Measurements from ENCODE around the gene BSPH1. TPM values are rescaled to one million over a fixed set of nuclear protein-coding genes. Genes with fewer than 3 reads are reported as not detected.

Gene BSPH1
- not detected for polyA plus RNA-seq
- long read RNA-seq, donor 1: 0 reads
- long read RNA-seq, donor 2: 0 reads
- long read RNA-seq, donor 3: 0 reads
- long read RNA-seq, donor 4: 0 reads
- long read RNA-seq, donor 5: 0 reads
- long read RNA-seq, donor 6: 0 reads
- long read RNA-seq, donor 7: 0 reads
- long read RNA-seq, donor 8: 0 reads
- long read RNA-seq, donor 9: 0 reads
- long read RNA-seq, donor 10: 0 reads

GRCh38 chr19:47992070-47992469, at the start of gene BSPH1:
BSPH1 (minus strand) TSS chr19:47992170; CDS start chr19:47992081, 89 bp downstream.
- no peak for DNase-seq
- Histone ChIP-seq H3K27me3 (ENCODE audit: control insufficient read depth in 3 of 3, insufficient read depth in 3 of 3, low read length in 3 of 3) (peaks cover 0 to 6% (median 0%) of the 10 kb centered on the region in 3 donors), H3K27ac (ENCODE audit: low read depth in 1 of 3, low read length in 2 of 3) (no peak within 1 kb of the TSS), H3K4me3 (ENCODE audit: low read depth in 1 of 3, low read length in 3 of 3) (no peak within 1 kb of the TSS), H3K36me3 (ENCODE audit: control insufficient read depth in 3 of 3, insufficient read depth in 2 of 3, low read depth in 1 of 3, low read length in 3 of 3) (no peaks in the 10 kb centered on the region), H3K9me3 (ENCODE audit: control insufficient read depth in 2 of 2, insufficient read depth in 1 of 2, low read depth in 1 of 2, low read length in 1 of 2) (no peaks in the 10 kb centered on the region), H3K4me1 (ENCODE audit: control insufficient read depth in 3 of 3, insufficient read depth in 2 of 3, low read depth in 1 of 3, low read length in 2 of 3) (no peaks in the 10 kb centered on the region)
- 52 to 70% (median 62%) methylated on average over 2 of the region's 2 CpGs for WGBS, 3 donors
- FAIRE-seq: no peak

GRCh38 chr19:48036765-48037164, 44.8 kb upstream of the BSPH1 start:
- DNase-seq: no peak
- H3K4me1 ChIP-seq (ENCODE audit: control insufficient read depth in 3 of 3, insufficient read depth in 2 of 3, low read depth in 1 of 3, low read length in 2 of 3): no peaks in the 10 kb centered on the region
- 75 to 90% (median 88%) methylated on average over 2 of the region's 2 CpGs for WGBS, 3 donors
- no peak overlapping the region for H3K27ac ChIP-seq (ENCODE audit: low read depth in 1 of 3, low read length in 2 of 3)
- no peak for FAIRE-seq
- no peaks in the 10 kb centered on the region for H3K36me3 ChIP-seq (ENCODE audit: control insufficient read depth in 3 of 3, insufficient read depth in 2 of 3, low read depth in 1 of 3, low read length in 3 of 3)
- no peaks in the 10 kb centered on the region for H3K9me3 ChIP-seq (ENCODE audit: control insufficient read depth in 2 of 2, insufficient read depth in 1 of 2, low read depth in 1 of 2, low read length in 1 of 2)
- H3K27me3 ChIP-seq (ENCODE audit: control insufficient read depth in 3 of 3, insufficient read depth in 3 of 3, low read length in 3 of 3): peaks cover 0 to 11% (median 0%) of the 10 kb centered on the region in 3 donors
- H3K4me3 ChIP-seq (ENCODE audit: low read depth in 1 of 3, low read length in 3 of 3): no peak overlapping the region

GRCh38 chr19:48033604-48034003, 41.6 kb upstream of the BSPH1 start:
- Histone ChIP-seq H3K27ac (ENCODE audit: low read depth in 1 of 3, low read length in 2 of 3) (no peak overlapping the region), H3K27me3 (ENCODE audit: control insufficient read depth in 3 of 3, insufficient read depth in 3 of 3, low read length in 3 of 3) (no peaks in the 10 kb centered on the region), H3K4me3 (ENCODE audit: low read depth in 1 of 3, low read length in 3 of 3) (no peak overlapping the region), H3K4me1 (ENCODE audit: control insufficient read depth in 3 of 3, insufficient read depth in 2 of 3, low read depth in 1 of 3, low read length in 2 of 3) (no peaks in the 10 kb centered on the region), H3K9me3 (ENCODE audit: control insufficient read depth in 2 of 2, insufficient read depth in 1 of 2, low read depth in 1 of 2, low read length in 1 of 2) (no peaks in the 10 kb centered on the region), H3K36me3 (ENCODE audit: control insufficient read depth in 3 of 3, insufficient read depth in 2 of 3, low read depth in 1 of 3, low read length in 3 of 3) (no peaks in the 10 kb centered on the region)
- no peak for DNase-seq
- 72 to 76% (median 72%) methylated on average over 5 of the region's 5 CpGs for WGBS, 3 donors
- FAIRE-seq: no peak

- FAIRE-seq (no peak), DNase-seq (no peak)
- Histone ChIP-seq H3K27ac (ENCODE audit: low read depth in 1 of 3, low read length in 2 of 3) (no peak overlapping the region), H3K4me3 (ENCODE audit: low read depth in 1 of 3, low read length in 3 of 3) (no peak overlapping the region), H3K36me3 (ENCODE audit: control insufficient read depth in 3 of 3, insufficient read depth in 2 of 3, low read depth in 1 of 3, low read length in 3 of 3) (no peaks in the 10 kb centered on the region), H3K9me3 (ENCODE audit: control insufficient read depth in 2 of 2, insufficient read depth in 1 of 2, low read depth in 1 of 2, low read length in 1 of 2) (no peaks in the 10 kb centered on the region), H3K27me3 (ENCODE audit: control insufficient read depth in 3 of 3, insufficient read depth in 3 of 3, low read length in 3 of 3) (peaks cover 0 to 4% (median 3%) of the 10 kb centered on the region in 3 donors), H3K4me1 (ENCODE audit: control insufficient read depth in 3 of 3, insufficient read depth in 2 of 3, low read depth in 1 of 3, low read length in 2 of 3) (no peaks in the 10 kb centered on the region)
- 68 to 72% (median 72%) methylated on average over 10 of the region's 10 CpGs for WGBS, 3 donors
Measured at GRCh38 chr19:48030073-48030472, 38.1 kb upstream of the BSPH1 start.

- Histone ChIP-seq H3K27ac (ENCODE audit: low read depth in 1 of 3, low read length in 2 of 3) (no peak overlapping the region), H3K4me3 (ENCODE audit: low read depth in 1 of 3, low read length in 3 of 3) (no peak overlapping the region), H3K27me3 (ENCODE audit: control insufficient read depth in 3 of 3, insufficient read depth in 3 of 3, low read length in 3 of 3) (peaks cover 0 to 4% (median 3%) of the 10 kb centered on the region in 3 donors), H3K4me1 (ENCODE audit: control insufficient read depth in 3 of 3, insufficient read depth in 2 of 3, low read depth in 1 of 3, low read length in 2 of 3) (no peaks in the 10 kb centered on the region), H3K36me3 (ENCODE audit: control insufficient read depth in 3 of 3, insufficient read depth in 2 of 3, low read depth in 1 of 3, low read length in 3 of 3) (no peaks in the 10 kb centered on the region), H3K9me3 (ENCODE audit: control insufficient read depth in 2 of 2, insufficient read depth in 1 of 2, low read depth in 1 of 2, low read length in 1 of 2) (no peaks in the 10 kb centered on the region)
- WGBS, 3 donors: 74 to 80% (median 75%) methylated on average over 7 of the region's 7 CpGs
- no peak for DNase-seq
- FAIRE-seq: no peak
Measured at GRCh38 chr19:48029431-48029830, 37.5 kb upstream of the BSPH1 start.

- DNase-seq (no peak), FAIRE-seq (no peak)
- H3K27ac ChIP-seq (ENCODE audit: low read depth in 1 of 3, low read length in 2 of 3): no peak overlapping the region
- H3K4me3 ChIP-seq (ENCODE audit: low read depth in 1 of 3, low read length in 3 of 3): no peak overlapping the region
- H3K4me1 ChIP-seq (ENCODE audit: control insufficient read depth in 3 of 3, insufficient read depth in 2 of 3, low read depth in 1 of 3, low read length in 2 of 3): no peaks in the 10 kb centered on the region
- no peaks in the 10 kb centered on the region for H3K9me3 ChIP-seq (ENCODE audit: control insufficient read depth in 2 of 2, insufficient read depth in 1 of 2, low read depth in 1 of 2, low read length in 1 of 2)
- no peaks in the 10 kb centered on the region for H3K36me3 ChIP-seq (ENCODE audit: control insufficient read depth in 3 of 3, insufficient read depth in 2 of 3, low read depth in 1 of 3, low read length in 3 of 3)
- WGBS, 3 donors: 71 to 80% (median 75%) methylated on average over 3 of the region's 3 CpGs
- peaks cover 0 to 4% (median 3%) of the 10 kb centered on the region in 3 donors for H3K27me3 ChIP-seq (ENCODE audit: control insufficient read depth in 3 of 3, insufficient read depth in 3 of 3, low read length in 3 of 3)
Measured at GRCh38 chr19:48025480-48025879, 33.5 kb upstream of the BSPH1 start.

- DNase-seq (no peak), FAIRE-seq (no peak)
- Histone ChIP-seq H3K27ac (ENCODE audit: low read depth in 1 of 3, low read length in 2 of 3) (no peak overlapping the region), H3K4me3 (ENCODE audit: low read depth in 1 of 3, low read length in 3 of 3) (no peak overlapping the region), H3K27me3 (ENCODE audit: control insufficient read depth in 3 of 3, insufficient read depth in 3 of 3, low read length in 3 of 3) (peaks cover 0 to 7% (median 3%) of the 10 kb centered on the region in 3 donors), H3K9me3 (ENCODE audit: control insufficient read depth in 2 of 2, insufficient read depth in 1 of 2, low read depth in 1 of 2, low read length in 1 of 2) (no peaks in the 10 kb centered on the region), H3K4me1 (ENCODE audit: control insufficient read depth in 3 of 3, insufficient read depth in 2 of 3, low read depth in 1 of 3, low read length in 2 of 3) (no peaks in the 10 kb centered on the region), H3K36me3 (ENCODE audit: control insufficient read depth in 3 of 3, insufficient read depth in 2 of 3, low read depth in 1 of 3, low read length in 3 of 3) (no peaks in the 10 kb centered on the region)
- WGBS, 3 donors: 79 to 94% (median 91%) methylated on average over 3 of the region's 3 CpGs
Measured at GRCh38 chr19:48023518-48023917, 31.5 kb upstream of the BSPH1 start.

- Histone ChIP-seq H3K27ac (ENCODE audit: low read depth in 1 of 3, low read length in 2 of 3) (no peak overlapping the region), H3K4me3 (ENCODE audit: low read depth in 1 of 3, low read length in 3 of 3) (no peak overlapping the region), H3K36me3 (ENCODE audit: control insufficient read depth in 3 of 3, insufficient read depth in 2 of 3, low read depth in 1 of 3, low read length in 3 of 3) (no peaks in the 10 kb centered on the region), H3K4me1 (ENCODE audit: control insufficient read depth in 3 of 3, insufficient read depth in 2 of 3, low read depth in 1 of 3, low read length in 2 of 3) (no peaks in the 10 kb centered on the region), H3K9me3 (ENCODE audit: control insufficient read depth in 2 of 2, insufficient read depth in 1 of 2, low read depth in 1 of 2, low read length in 1 of 2) (no peaks in the 10 kb centered on the region), H3K27me3 (ENCODE audit: control insufficient read depth in 3 of 3, insufficient read depth in 3 of 3, low read length in 3 of 3) (peaks cover 0 to 7% (median 3%) of the 10 kb centered on the region in 3 donors)
- FAIRE-seq (no peak), DNase-seq (no peak)
- WGBS, 3 donors: 60 to 78% (median 65%) methylated on average over 2 of the region's 2 CpGs
Measured at GRCh38 chr19:48023011-48023410, 31.0 kb upstream of the BSPH1 start.

GRCh38 chr19:48020686-48021085, 28.7 kb upstream of the BSPH1 start:
- FAIRE-seq (no peak), DNase-seq (no peak)
- WGBS, 3 donors: 54 to 83% (median 76%) methylated on average over 3 of the region's 3 CpGs
- H3K36me3 ChIP-seq (ENCODE audit: control insufficient read depth in 3 of 3, insufficient read depth in 2 of 3, low read depth in 1 of 3, low read length in 3 of 3): no peaks in the 10 kb centered on the region
- peaks cover 0 to 3% of the 10 kb centered on the region in 2 donors for H3K9me3 ChIP-seq (ENCODE audit: control insufficient read depth in 2 of 2, insufficient read depth in 1 of 2, low read depth in 1 of 2, low read length in 1 of 2)
- H3K4me1 ChIP-seq (ENCODE audit: control insufficient read depth in 3 of 3, insufficient read depth in 2 of 3, low read depth in 1 of 3, low read length in 2 of 3): no peaks in the 10 kb centered on the region
- no peak overlapping the region for H3K27ac ChIP-seq (ENCODE audit: low read depth in 1 of 3, low read length in 2 of 3)
- peaks cover 0 to 4% (median under 1%) of the 10 kb centered on the region in 3 donors for H3K27me3 ChIP-seq (ENCODE audit: control insufficient read depth in 3 of 3, insufficient read depth in 3 of 3, low read length in 3 of 3)
- H3K4me3 ChIP-seq (ENCODE audit: low read depth in 1 of 3, low read length in 3 of 3): no peak overlapping the region

All from small intestine (tissue), 16 donors.